Activated CD4-positive, alpha-beta T cell treated with anti-CD3 and anti-CD28 coated beads, Interleukin-2, amount 50 U/mL, for 48 hours (primary cell): ENCODE results near the gene FANCF.
"Not testable (repeated sequence)": the region's sequence is repeated elsewhere in the genome, so short reads cannot be mapped to it uniquely, and the experiment has no call there.

Experiments used
- DNase-seq, 2 experiments: peaks; one replicate each; pipeline ENCODE4 v3.0.0-alpha.2; 2020

FANCF gene

GRCh38 chr11:22625448-22626287, at the start of gene FANCF:
Gene FANCF, minus strand, starts transcription at chr11:22625823. Its CDS starts 13 bp downstream, at chr11:22625810.
- DNase-seq = peak; percentile 88 to 94

GRCh38 chr11:22674470-22675439, 49.1 kb upstream of the FANCF start:
- no peak for DNase-seq

GRCh38 chr11:22671751-22672150, 46.1 kb upstream of the FANCF start:
- DNase-seq = no peak

- DNase-seq = no peak
Observed at GRCh38 chr11:22670830-22671229, 45.2 kb upstream of the FANCF start.

GRCh38 chr11:22669368-22669767, 43.7 kb upstream of the FANCF start:
- DNase-seq = no peak

GRCh38 chr11:22668005-22668796, 42.6 kb upstream of the FANCF start:
- DNase-seq = no peak

GRCh38 chr11:22666688-22667439, 41.2 kb upstream of the FANCF start:
- peak in 1 of 2 experiments; percentile 14 for DNase-seq

GRCh38 chr11:22666325-22666687, 40.7 kb upstream of the FANCF start, which contains the start of gene GAS2:
Gene GAS2, plus strand, starts transcription at chr11:22666611. Its CDS starts 8,259 bp downstream, at chr11:22674870.
- DNase-seq = no peak

GRCh38 chr11:22659783-22660182, 34.2 kb upstream of the FANCF start:
- DNase-seq = no peak

GRCh38 chr11:22657101-22657694, 31.6 kb upstream of the FANCF start:
- DNase-seq = no peak

GRCh38 chr11:22656130-22656529, 30.5 kb upstream of the FANCF start:
- no peak for DNase-seq

GRCh38 chr11:22652346-22652745, 26.7 kb upstream of the FANCF start:
- DNase-seq = not testable (repeated sequence)

- no peak for DNase-seq
Observed at GRCh38 chr11:22641559-22641958, 15.9 kb upstream of the FANCF start.

- DNase-seq = no peak
Observed at GRCh38 chr11:22640862-22641261, 15.2 kb upstream of the FANCF start.

GRCh38 chr11:22635689-22636088, 10.1 kb upstream of the FANCF start:
- DNase-seq = no peak

GRCh38 chr11:22634897-22635629, 9.4 kb upstream of the FANCF start:
- no peak for DNase-seq

GRCh38 chr11:22633354-22633902, 7.8 kb upstream of the FANCF start:
- DNase-seq = no peak

GRCh38 chr11:22627421-22627820, 1.8 kb upstream of the FANCF start:
- DNase-seq = no peak

- no peak for DNase-seq
Observed at GRCh38 chr11:22626573-22627239, 1.1 kb upstream of the FANCF start.
